Measurements from ENCODE around the gene DDX47. TPM values are rescaled to one million over a fixed set of nuclear protein-coding genes. Genes with fewer than 3 reads are reported as not detected.

Gene DDX47
- total RNA-seq (ENCODE audit: unreplicated experiment): 45.1 TPM
- long read RNA-seq, transcript DDX47-202 (12 exons, 1,817 nt): major isoform, 41 of 44 reads
- long read RNA-seq, partial matches to known transcripts: 1 of 44 reads
- long read RNA-seq, other reads (novel, unspliced or antisense): 0 of 44 reads

GRCh38 chr12:12813120-12814101 is at the start of gene DDX47:
Gene DDX47, plus strand, starts transcription at chr12:12813346. Its CDS starts 22 bp downstream, at chr12:12813368.
- Mint-ChIP-seq H3K27ac (ENCODE audit: unreplicated experiment) (peak within 1 kb of the TSS; percentile 80), H3K27me3 (ENCODE audit: unreplicated experiment) (peaks cover 2% of the 10 kb centered on the region)

DNA sequence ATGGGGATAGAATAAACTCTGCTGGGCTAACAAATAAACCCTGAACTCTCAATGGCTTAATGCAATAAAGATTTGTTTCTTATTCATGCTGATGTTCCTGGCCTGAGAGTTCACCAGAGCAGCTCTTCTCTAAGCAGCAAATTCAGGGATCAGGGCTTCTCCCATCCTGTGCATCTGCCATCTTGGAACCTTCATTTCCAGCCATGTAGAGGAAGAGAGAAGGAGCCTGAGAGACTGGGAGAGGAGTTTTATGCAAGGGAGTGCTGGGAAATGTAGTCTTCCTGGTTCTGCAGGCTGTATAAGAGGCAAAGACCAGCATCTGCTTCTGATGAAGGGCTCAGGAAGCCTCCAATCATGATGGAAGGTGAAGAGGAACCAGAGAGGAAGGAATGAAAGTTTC is 48.3 kb upstream of the DDX47 start:
- TF ChIP-seq, protein P1, sequence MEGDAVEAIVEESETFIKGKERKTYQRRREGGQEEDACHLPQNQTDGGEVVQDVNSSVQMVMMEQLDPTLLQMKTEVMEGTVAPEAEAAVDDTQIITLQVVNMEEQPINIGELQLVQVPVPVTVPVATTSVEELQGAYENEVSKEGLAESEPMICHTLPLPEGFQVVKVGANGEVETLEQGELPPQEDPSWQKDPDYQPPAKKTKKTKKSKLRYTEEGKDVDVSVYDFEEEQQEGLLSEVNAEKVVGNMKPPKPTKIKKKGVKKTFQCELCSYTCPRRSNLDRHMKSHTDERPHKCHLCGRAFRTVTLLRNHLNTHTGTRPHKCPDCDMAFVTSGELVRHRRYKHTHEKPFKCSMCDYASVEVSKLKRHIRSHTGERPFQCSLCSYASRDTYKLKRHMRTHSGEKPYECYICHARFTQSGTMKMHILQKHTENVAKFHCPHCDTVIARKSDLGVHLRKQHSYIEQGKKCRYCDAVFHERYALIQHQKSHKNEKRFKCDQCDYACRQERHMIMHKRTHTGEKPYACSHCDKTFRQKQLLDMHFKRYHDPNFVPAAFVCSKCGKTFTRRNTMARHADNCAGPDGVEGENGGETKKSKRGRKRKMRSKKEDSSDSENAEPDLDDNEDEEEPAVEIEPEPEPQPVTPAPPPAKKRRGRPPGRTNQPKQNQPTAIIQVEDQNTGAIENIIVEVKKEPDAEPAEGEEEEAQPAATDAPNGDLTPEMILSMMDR (IDR thresholded peaks at IDR 0.05; ENCODE audit: unreplicated experiment): no peak
- Mint-ChIP-seq H3K36me3 (ENCODE audit: low read depth, unreplicated experiment) (no peaks in the 10 kb centered on the region), H3K27ac (ENCODE audit: unreplicated experiment) (no peak overlapping the region), H3K9me3 (ENCODE audit: unreplicated experiment) (no peaks in the 10 kb centered on the region), H3K4me1 (ENCODE audit: unreplicated experiment) (no peaks in the 10 kb centered on the region), H3K4me3 (ENCODE audit: unreplicated experiment) (no peak overlapping the region), H3K27me3 (ENCODE audit: unreplicated experiment) (no peaks in the 10 kb centered on the region)
- no peak for DNase-seq (ENCODE audit: low spot score)

More at GRCh38 chr12:12813120-12814101, at the start of gene DDX47:
- TF ChIP-seq, protein P1 (IDR thresholded peaks at IDR 0.05; ENCODE audit: unreplicated experiment): peak; percentile 95
- H3K4me1 Mint-ChIP-seq (ENCODE audit: unreplicated experiment): peaks cover 23% of the 10 kb centered on the region
- peak; percentile 99 for DNase-seq (ENCODE audit: low spot score)
- H3K4me3 Mint-ChIP-seq (ENCODE audit: unreplicated experiment): peak within 1 kb of the TSS; percentile 95
- H3K36me3 Mint-ChIP-seq (ENCODE audit: low read depth, unreplicated experiment): peaks cover 7% of the 10 kb centered on the region
- no peaks in the 10 kb centered on the region for H3K9me3 Mint-ChIP-seq (ENCODE audit: unreplicated experiment)

- Mint-ChIP-seq H3K27ac (ENCODE audit: unreplicated experiment) (no peak overlapping the region), H3K4me1 (ENCODE audit: unreplicated experiment) (no peaks in the 10 kb centered on the region)
Observed at GRCh38 chr12:12770262-12770661, 42.9 kb upstream of the DDX47 start.

DNA sequence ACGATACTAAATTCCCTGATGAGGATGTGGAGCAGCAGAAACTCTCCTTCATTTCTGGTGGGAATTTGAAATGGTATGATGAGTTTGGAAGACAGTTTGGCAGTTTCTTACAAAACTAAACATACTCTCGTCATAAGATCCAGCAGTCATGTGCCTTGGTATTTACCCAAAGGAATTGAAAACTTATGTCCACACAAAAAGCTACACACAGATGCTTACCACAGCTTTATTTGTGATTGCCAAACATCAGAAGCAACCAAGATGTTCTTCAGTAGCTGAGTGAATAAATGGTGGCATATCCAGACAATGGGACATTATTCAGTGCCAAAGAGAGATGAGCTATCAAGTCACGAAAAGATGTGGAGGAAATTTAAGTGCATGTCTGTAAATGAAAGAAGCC is 38.4 kb upstream of the DDX47 start:
- no peak overlapping the region for H3K27ac Mint-ChIP-seq (ENCODE audit: unreplicated experiment)
- H3K9me3 Mint-ChIP-seq (ENCODE audit: unreplicated experiment): no peaks in the 10 kb centered on the region
- no peaks in the 10 kb centered on the region for H3K36me3 Mint-ChIP-seq (ENCODE audit: low read depth, unreplicated experiment)
- peaks cover 2% of the 10 kb centered on the region for H3K27me3 Mint-ChIP-seq (ENCODE audit: unreplicated experiment)
- H3K4me3 Mint-ChIP-seq (ENCODE audit: unreplicated experiment): no peak overlapping the region
- H3K4me1 Mint-ChIP-seq (ENCODE audit: unreplicated experiment): peaks cover 12% of the 10 kb centered on the region
- DNase-seq (ENCODE audit: low spot score): no peak
- TF ChIP-seq, protein P1 (IDR thresholded peaks at IDR 0.05; ENCODE audit: unreplicated experiment): no peak

More at GRCh38 chr12:12770262-12770661, 42.9 kb upstream of the DDX47 start:
- Mint-ChIP-seq H3K36me3 (ENCODE audit: low read depth, unreplicated experiment) (no peaks in the 10 kb centered on the region), H3K9me3 (ENCODE audit: unreplicated experiment) (no peaks in the 10 kb centered on the region), H3K4me3 (ENCODE audit: unreplicated experiment) (no peak overlapping the region), H3K27me3 (ENCODE audit: unreplicated experiment) (no peaks in the 10 kb centered on the region)
- DNase-seq (ENCODE audit: low spot score): no peak
- TF ChIP-seq, protein P1 (IDR thresholded peaks at IDR 0.05; ENCODE audit: unreplicated experiment): no peak

Data from endothelial cell (in vitro differentiated cells).